PC-9 (cell line): ENCODE results near the gene DYRK3. TPM values are rescaled to one million over a fixed set of nuclear protein-coding genes. Genes with fewer than 3 reads are reported as not detected.

Experiments
- BruUV-seq: library from RNA; stranded (reverse); fragments of 400-500 nt; replicated peaks from 2 replicates; lab custom pipeline; 2021; lab: Mats Ljungman, UMichigan
- CTCF ChIA-PET: fragments of 300-600 bp; sonication (Branson Sonifier 250); formaldehyde crosslinking; loops from one replicate; lab custom pipeline; 2022; ENCODE audit warnings: antibody characterized with exemption; lab: Charles Lee
- POLR2A ChIA-PET: fragments of 300-600 bp; sonication (Branson Sonifier 250); formaldehyde crosslinking; loops from one replicate; lab custom pipeline; 2022; ENCODE audit warnings: antibody characterized with exemption; ENCODE audit not compliant: unreplicated experiment; lab: Charles Lee
- DNase-seq, 2 experiments: peaks; one replicate each; pipeline versions ENCODE4 v3.0.0 to v3.0.0-alpha.2; 2015 to 2022; ENCODE audit warnings: mixed read lengths in 1 of 2
- H2AFZ ChIP-seq: fragments of 200-600 bp; sonication (generic); 2 replicates; pipeline ENCODE4 v1.8.1; 2017; ENCODE audit warnings: antibody characterized with exemption
- H3F3A ChIP-seq: fragments of 200-600 bp; sonication (generic); 2 replicates; pipeline ENCODE4 v1.8.1; 2017; ENCODE audit warnings: antibody characterized with exemption, mild to moderate bottlenecking, low read depth; ENCODE audit not compliant: insufficient read depth
- H3K27ac ChIP-seq: fragments of 200-600 bp; sonication (generic); 2 replicates; pipeline ENCODE4 v1.6.1; 2016; ENCODE audit warnings: mixed run types
- H3K27me3 ChIP-seq: fragments of 200-600 bp; sonication (generic); 2 replicates; pipeline ENCODE4 v1.6.1; 2016; ENCODE audit warnings: low read depth, mixed run types; ENCODE audit not compliant: insufficient read depth
- H3K36me3 ChIP-seq: fragments of 200-600 bp; sonication (generic); 2 replicates; pipeline ENCODE4 v1.6.1; 2016; ENCODE audit warnings: low read depth, mixed run types
- H3K4me1 ChIP-seq: fragments of 200-600 bp; sonication (generic); replicated peaks from 2 replicates; pipeline ENCODE4 v1.6.1; 2016; ENCODE audit warnings: mixed run types; ENCODE audit not compliant: insufficient read depth
- H3K4me2 ChIP-seq: fragments of 200-600 bp; sonication (generic); 2 replicates; pipeline ENCODE4 v1.6.1; 2017; ENCODE audit warnings: mixed run types
- H3K4me3 ChIP-seq: fragments of 200-600 bp; sonication (generic); 2 replicates; pipeline ENCODE4 v1.6.1; 2016; ENCODE audit warnings: mixed run types
- H3K79me2 ChIP-seq: fragments of 200-600 bp; sonication (generic); 2 replicates; pipeline ENCODE4 v1.6.1; 2017; ENCODE audit warnings: low read depth, mixed run types
- H3K9me2 ChIP-seq: fragments of 200-600 bp; sonication (generic); 2 replicates; pipeline ENCODE4 v1.8.1; 2017; ENCODE audit warnings: mild to moderate bottlenecking; ENCODE audit not compliant: insufficient read depth
- H3K9me3 ChIP-seq: fragments of 200-600 bp; sonication (generic); 2 replicates; pipeline ENCODE4 v1.8.1; 2016; ENCODE audit warnings: low read depth; ENCODE audit not compliant: insufficient read depth
- H4K20me1 ChIP-seq: fragments of 200-600 bp; sonication (generic); 2 replicates; pipeline ENCODE4 v1.8.1; 2017; ENCODE audit not compliant: insufficient read depth
- CTCF ChIP-seq: fragments of 200-600 bp; sonication (generic); conservative IDR thresholded peaks from 2 replicates; pipeline ENCODE4 v1.6.1; 2017; ENCODE audit warnings: mixed run types, antibody characterized with exemption, mild to moderate bottlenecking, moderate library complexity
- EZH2 ChIP-seq: fragments of 200-600 bp; sonication (generic); IDR thresholded peaks from 2 replicates; pipeline ENCODE4 v1.8.0; 2017; ENCODE audit warnings: antibody characterized with exemption, low read depth
- intact Hi-C: fragments of 100-400 bp; cut with micrococcal nuclease; formaldehyde crosslinking; loops from one replicate; pipeline ENCODE4 v1.10.0; 2022; ENCODE audit not compliant: unreplicated experiment
- total RNA-seq: library from RNA; stranded (reverse); gene quantifications from 2 replicates; pipeline ENCODE4 v1.2.3, GENCODE V29; 2021

Gene DYRK3
- total RNA-seq, 1 experiment from 2014 or later, result 3.3 TPM

GRCh38 chr1:206690516-206690915 is 55.2 kb downstream of the DYRK3 start:
- BruUV-seq, result no TSS peak

GRCh38 chr1:206691604-206692003 is 56.3 kb downstream of the DYRK3 start:
- no peak for DNase-seq
- no peaks in the 10 kb centered on the region for H3K27me3 ChIP-seq
- TF ChIP-seq CTCF (no peak), EZH2 (no peak)
- CTCF ChIA-PET, result interaction anchor here (0.5 to 0.6 kb wide), 2 partner anchors 34 to 201 kb away, joined by 4 to 6 read pairs; no protein-coding TSS in a partner anchor
- no peaks in the 10 kb centered on the region for H3K9me3 ChIP-seq
- H3K27ac ChIP-seq, result no peak overlapping the region
- no TSS peak for BruUV-seq
- no peak overlapping the region for H3K4me3 ChIP-seq
- no peak overlapping the region for H2AFZ ChIP-seq
- peaks cover 79% of the 10 kb centered on the region for H3K79me2 ChIP-seq
- H3K36me3 ChIP-seq, result no peaks in the 10 kb centered on the region
- H3F3A ChIP-seq, result no peaks in the 10 kb centered on the region; the same call in 1 of the 2 replicates
- no peaks in the 10 kb centered on the region for H3K9me2 ChIP-seq
- peaks cover 21% of the 10 kb centered on the region for H3K4me1 ChIP-seq
- POLR2A ChIA-PET, result no interaction called here
- no peak overlapping the region for H3K4me2 ChIP-seq
- intact Hi-C loops, result no loop called here
- peaks cover 90% of the 10 kb centered on the region for H4K20me1 ChIP-seq

More at GRCh38 chr1:206690516-206690915, 55.2 kb downstream of the DYRK3 start:
- Histone ChIP-seq H3K79me2 (peaks cover 83% of the 10 kb centered on the region), H3K27me3 (no peaks in the 10 kb centered on the region), H3K4me3 (no peak overlapping the region), H3K4me1 (peaks cover 24% of the 10 kb centered on the region), H3K9me2 (no peaks in the 10 kb centered on the region), H3K4me2 (no peak overlapping the region), H4K20me1 (peaks cover 83% of the 10 kb centered on the region), H3K9me3 (no peaks in the 10 kb centered on the region), H3K27ac (no peak overlapping the region), H2AFZ (no peak overlapping the region), H3K36me3 (no peaks in the 10 kb centered on the region), H3F3A (peaks cover 5% of the 10 kb centered on the region; the same call in 1 of the 2 replicates)
- CTCF ChIA-PET, result no interaction called here
- POLR2A ChIA-PET, result interaction anchor here (0.6 kb wide), 1 partner anchor 19 kb away, joined by 6 read pairs; no protein-coding TSS in a partner anchor
- TF ChIP-seq CTCF, result no peak
- no peak for TF ChIP-seq EZH2
- intact Hi-C loops, result no loop called here
- no peak for DNase-seq

GRCh38 chr1:206693029-206693428 is 57.7 kb downstream of the DYRK3 start:
- Histone ChIP-seq H3K36me3 (no peaks in the 10 kb centered on the region), H4K20me1 (peaks cover 76% of the 10 kb centered on the region), H3K79me2 (peaks cover 79% of the 10 kb centered on the region), H3F3A (no peaks in the 10 kb centered on the region), H2AFZ (no peak overlapping the region), H3K4me3 (no peak overlapping the region), H3K27me3 (no peaks in the 10 kb centered on the region), H3K4me1 (peaks cover 7% of the 10 kb centered on the region), H3K9me3 (no peaks in the 10 kb centered on the region), H3K9me2 (no peaks in the 10 kb centered on the region), H3K4me2 (no peak overlapping the region), H3K27ac (no peak overlapping the region)
- intact Hi-C loops, result no loop called here
- CTCF ChIA-PET, result no interaction called here
- no peak for DNase-seq
- TF ChIP-seq EZH2, result no peak
- TF ChIP-seq CTCF, result no peak
- no TSS peak for BruUV-seq
- POLR2A ChIA-PET, result no interaction called here
